ENCODE results near the gene TRPT1.

The TRPT1 gene

GRCh38 chr11:64185693-64186491 is 40.1 kb downstream of the TRPT1 start, which contains the start of gene STIP1:
TSS of gene STIP1 (plus strand) at chr11:64186171. CDS start at chr11:64186262, 91 bp downstream.
- TF ChIP-seq ZBTB7A (IDR thresholded peaks at IDR 0.05; ENCODE audit: low read depth): no peak
- 0 out of 2 replicates have a peak, but pooled peaks have one; percentile 68 for TF ChIP-seq TEAD4 (IDR thresholded peaks at IDR 0.05)
- TF ChIP-seq NFIC (IDR thresholded peaks at IDR 0.05): no peak
- peak; percentile 58; the same call in 1 of the 2 replicates for TF ChIP-seq CREB1 (IDR thresholded peaks at IDR 0.05; ENCODE audit: low read depth)
- no peak for TF ChIP-seq CEBPB (IDR thresholded peaks at IDR 0.05)
- peak; percentile 21; the same call in 1 of the 2 replicates for TF ChIP-seq EP300 (IDR thresholded peaks at IDR 0.05; ENCODE audit: borderline replicate concordance)
- TF ChIP-seq YY1 (IDR thresholded peaks at IDR 0.05; ENCODE audit: low read depth): no peak
- peak; percentile 48; the same call in 1 of the 2 replicates for TF ChIP-seq TCF12 (IDR thresholded peaks at IDR 0.05; ENCODE audit: low read depth)
- TF ChIP-seq MAX (IDR thresholded peaks at IDR 0.05): peak; percentile 90
- TF ChIP-seq EGR1 (IDR thresholded peaks at IDR 0.05): peak; percentile 83
- peak; percentile 53; the same call in 1 of the 2 replicates for TF ChIP-seq TAF1 (IDR thresholded peaks at IDR 0.05; ENCODE audit: low read depth)
- no peak for TF ChIP-seq REST (IDR thresholded peaks at IDR 0.05; ENCODE audit: low read depth)

- TF ChIP-seq, protein P1, sequence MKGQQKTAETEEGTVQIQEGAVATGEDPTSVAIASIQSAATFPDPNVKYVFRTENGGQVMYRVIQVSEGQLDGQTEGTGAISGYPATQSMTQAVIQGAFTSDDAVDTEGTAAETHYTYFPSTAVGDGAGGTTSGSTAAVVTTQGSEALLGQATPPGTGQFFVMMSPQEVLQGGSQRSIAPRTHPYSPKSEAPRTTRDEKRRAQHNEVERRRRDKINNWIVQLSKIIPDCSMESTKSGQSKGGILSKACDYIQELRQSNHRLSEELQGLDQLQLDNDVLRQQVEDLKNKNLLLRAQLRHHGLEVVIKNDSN (IDR thresholded peaks at IDR 0.05): peak; percentile 94
- TF ChIP-seq REST (IDR thresholded peaks at IDR 0.05; ENCODE audit: low read depth) (no peak), RAD21 (IDR thresholded peaks at IDR 0.05; ENCODE audit: low read depth) (peak; percentile 6; the same call in 1 of the 2 replicates), NFIC (IDR thresholded peaks at IDR 0.05) (no peak), TAF1 (IDR thresholded peaks at IDR 0.05; ENCODE audit: low read depth) (peak; percentile 93), YY1 (IDR thresholded peaks at IDR 0.05; ENCODE audit: low read depth) (peak; percentile 54; the same call in 1 of the 2 replicates), EP300 (IDR thresholded peaks at IDR 0.05; ENCODE audit: borderline replicate concordance) (no peak), TCF12 (IDR thresholded peaks at IDR 0.05; ENCODE audit: low read depth) (peak; percentile 71), MAX (IDR thresholded peaks at IDR 0.05) (peak; percentile 98)
Observed at GRCh38 chr11:64185175-64185692, 40.8 kb downstream of the TRPT1 start.

GRCh38 chr11:64183890-64184289 is 42.1 kb downstream of the TRPT1 start:
- TF ChIP-seq RAD21 (IDR thresholded peaks at IDR 0.05; ENCODE audit: low read depth): no peak
- no peak for TF ChIP-seq ZBTB7A (IDR thresholded peaks at IDR 0.05; ENCODE audit: low read depth)
- TF ChIP-seq TCF12 (IDR thresholded peaks at IDR 0.05; ENCODE audit: low read depth): no peak
- no peak for TF ChIP-seq NFIC (IDR thresholded peaks at IDR 0.05)
- no peak for TF ChIP-seq TEAD4 (IDR thresholded peaks at IDR 0.05)
- TF ChIP-seq TAF1 (IDR thresholded peaks at IDR 0.05; ENCODE audit: low read depth): no peak

DNA sequence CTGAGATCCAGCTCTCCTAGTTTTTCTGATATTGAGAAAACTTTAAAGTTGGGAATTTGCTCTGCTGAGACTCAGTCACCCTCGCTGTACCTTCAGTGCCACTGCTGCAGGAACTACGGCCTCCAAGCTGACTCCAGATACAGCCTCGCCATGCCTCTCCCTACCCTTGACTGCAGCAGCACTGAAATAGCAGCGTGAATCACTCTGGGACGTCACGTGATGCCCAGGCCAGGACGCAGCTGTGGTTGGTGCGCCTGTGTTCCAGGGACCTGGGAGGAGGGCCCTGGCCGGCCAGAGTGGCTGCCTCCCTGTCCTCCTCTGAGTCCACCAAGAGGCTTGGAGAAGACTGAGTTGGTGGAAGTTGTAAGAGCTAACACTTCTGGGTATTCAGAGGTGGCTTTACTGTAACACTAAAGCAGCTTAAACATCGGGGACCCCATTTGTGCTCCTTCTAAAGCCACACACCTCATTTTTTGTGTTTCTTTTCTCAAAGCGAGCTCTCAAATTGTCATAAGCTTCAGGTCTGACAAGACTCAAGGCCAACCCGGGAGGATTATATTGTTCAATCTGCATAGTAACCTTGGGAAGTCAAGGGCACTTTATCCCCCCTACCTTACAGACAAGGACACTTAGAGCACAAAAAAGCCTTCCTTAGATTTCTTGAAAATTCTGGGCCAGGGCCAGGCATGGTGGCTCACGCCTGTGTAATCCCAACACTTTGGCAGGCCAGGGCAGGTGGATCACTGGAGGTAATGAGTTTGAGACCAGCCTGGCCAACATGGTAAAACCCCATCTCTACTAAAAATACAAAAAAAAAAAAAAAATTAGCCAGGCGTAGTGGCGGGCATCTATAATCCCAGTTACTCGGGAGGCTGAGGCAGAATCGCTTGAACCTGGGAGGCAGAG is 44.2 kb downstream of the TRPT1 start:
- TF ChIP-seq ZBTB7A (IDR thresholded peaks at IDR 0.05; ENCODE audit: low read depth) (no peak), NFIC (IDR thresholded peaks at IDR 0.05) (no peak), MAX (IDR thresholded peaks at IDR 0.05) (peak; percentile 83), EGR1 (IDR thresholded peaks at IDR 0.05) (no peak), TAF1 (IDR thresholded peaks at IDR 0.05; ENCODE audit: low read depth) (0 out of 2 replicates have a peak, but pooled peaks have one; percentile 27), EP300 (IDR thresholded peaks at IDR 0.05; ENCODE audit: borderline replicate concordance) (no peak), TEAD4 (IDR thresholded peaks at IDR 0.05) (no peak), REST (IDR thresholded peaks at IDR 0.05; ENCODE audit: low read depth) (no peak), RAD21 (IDR thresholded peaks at IDR 0.05; ENCODE audit: low read depth) (no peak), CEBPB (IDR thresholded peaks at IDR 0.05) (no peak), YY1 (IDR thresholded peaks at IDR 0.05; ENCODE audit: low read depth) (no peak), TCF12 (IDR thresholded peaks at IDR 0.05; ENCODE audit: low read depth) (no peak), CREB1 (IDR thresholded peaks at IDR 0.05; ENCODE audit: low read depth) (no peak), FOXM1 (IDR thresholded peaks at IDR 0.05; ENCODE audit: borderline replicate concordance, low read depth) (no peak)
- TF ChIP-seq, protein P1 (IDR thresholded peaks at IDR 0.05): peak; percentile 99

Data from Ishikawa (cell line).